ENCODE measurements around the gene RNF208. TPM values are rescaled to one million over a fixed set of nuclear protein-coding genes. Genes with fewer than 3 reads are reported as not detected.

RNF208 gene
- total and polyA plus RNA-seq, 10 of the 15 experiments (the other 5 are each of a cell fraction or from before 2014, with no cell fraction given), result 0.06 to 10.7 (median 0.77) TPM

GRCh38 chr9:137251194-137251461 is 29.1 kb upstream of the RNF208 start, which contains the start of gene STPG3:
Gene STPG3, plus strand, starts transcription at chr9:137251286. Its CDS starts 1 bp downstream, at chr9:137251287.
- H4K20me1 ChIP-seq (ENCODE audit: control insufficient read depth, insufficient read depth), result no peaks in the 10 kb centered on the region
- DNase-seq (ENCODE audit: low read depth, low spot score), result no peak
- no peaks in the 10 kb centered on the region for H3K36me3 ChIP-seq (ENCODE audit: control insufficient read depth in 2 of 2, insufficient read depth in 2 of 2, low read length in 1 of 2)
- SMC1A ChIA-PET (ENCODE audit: uncharacterized antibody, unreplicated experiment), result no interaction called here
- CTCF ChIA-PET, result no interaction called here
- no peak within 1 kb of the TSS for H3K4me3 ChIP-seq
- H3K4me1 ChIP-seq (ENCODE audit: control insufficient read depth, insufficient read depth, low read length), result peaks cover 11% of the 10 kb centered on the region
- FAIRE-seq, result no peak
- H3K4me2 ChIP-seq (ENCODE audit: control insufficient read depth, insufficient read depth), result no peak within 1 kb of the TSS
- WGBS (ENCODE audit: insufficient coverage, insufficient replicate concordance, low lambda C conversion rate, missing lambda C conversion rate), result 77% methylated on average over 4 of the region's 4 CpGs
- no peak for ATAC-seq
- TF ChIP-seq MYC (IDR thresholded peaks at IDR 0.05; ENCODE audit: insufficient read depth, insufficient read length, insufficient replicate concordance, low read length, severe bottlenecking), result no peak
- TF ChIP-seq ATF2 (IDR thresholded peaks at IDR 0.05; ENCODE audit: low read length), result no peak
- no peak for TF ChIP-seq DPF2 (IDR thresholded peaks at IDR 0.05)
- no peak for TF ChIP-seq CUX1 (IDR thresholded peaks at IDR 0.05; ENCODE audit: insufficient replicate concordance, low read depth, low read length)
- no peak for TF ChIP-seq LARP7 (IDR thresholded peaks at IDR 0.05)
- TF ChIP-seq RUNX3 (IDR thresholded peaks at IDR 0.05; ENCODE audit: low read length), result no peak
- TF ChIP-seq TCF7 (IDR thresholded peaks at IDR 0.05; ENCODE audit: borderline replicate concordance), result no peak
- no peak for TF ChIP-seq POLR2AphosphoS5 (IDR thresholded peaks at IDR 0.05; ENCODE audit: low read length)
- no peaks in the 10 kb centered on the region for H3K9me3 ChIP-seq (replicated peaks; ENCODE audit: control insufficient read depth, insufficient read depth, low read length)
- intact Hi-C loops (cut with micrococcal nuclease; ENCODE audit: unreplicated experiment) (no loop called here), in situ Hi-C loops (cut with MboI) (no loop called here)
- H3K27ac ChIP-seq (ENCODE audit: control insufficient read depth, insufficient read depth), result no peak within 1 kb of the TSS
- no TSS peak for BruUV-seq (replicated peaks)
- no peak within 1 kb of the TSS for H2AFZ ChIP-seq (ENCODE audit: control insufficient read depth, low read depth, low read length)
- H3K9ac ChIP-seq (ENCODE audit: control insufficient read depth, insufficient read depth, low read length), result no peak within 1 kb of the TSS
- POLR2A ChIA-PET, result no interaction called here
- RAD21 ChIA-PET (ENCODE audit: unreplicated experiment), result no interaction called here
- H3K79me2 ChIP-seq (ENCODE audit: control insufficient read depth, insufficient read depth, low read length), result peaks cover 10% of the 10 kb centered on the region
- no peaks in the 10 kb centered on the region for H3K27me3 ChIP-seq (replicated peaks in 1 of 2; ENCODE audit: control insufficient read depth in 2 of 2, insufficient read depth in 2 of 2, low read length in 1 of 2)
